HFFc6 (cell line): ENCODE results near the gene VSIG10. TPM values are rescaled to one million over a fixed set of nuclear protein-coding genes. Genes with fewer than 3 reads are reported as not detected.

Source experiments
- DNase-seq: peaks from one replicate; pipeline ENCODE4 v3.0.0-alpha.2; 2018
- H3K27ac Mint-ChIP-seq: 2 replicates; pipeline ENCODE4 v1.8.0; 2020; ENCODE audit warnings: mild to moderate bottlenecking, mixed read lengths
- H3K27me3 Mint-ChIP-seq: 2 replicates; pipeline ENCODE4 v1.8.0; 2021; ENCODE audit warnings: mild to moderate bottlenecking, moderate library complexity, mixed read lengths; ENCODE audit not compliant: insufficient read depth
- H3K36me3 Mint-ChIP-seq: 2 replicates; pipeline ENCODE4 v1.8.0; 2021; ENCODE audit warnings: low read depth, mixed read lengths
- H3K4me1 Mint-ChIP-seq: 2 replicates; pipeline ENCODE4 v1.8.0; 2020; ENCODE audit warnings: low read depth, mixed read lengths
- H3K4me3 Mint-ChIP-seq: 2 replicates; pipeline ENCODE4 v1.8.0; 2020; ENCODE audit warnings: mild to moderate bottlenecking, moderate library complexity, mixed read lengths
- H3K9me3 Mint-ChIP-seq: 2 replicates; pipeline ENCODE4 v1.8.0; 2020; ENCODE audit warnings: mild to moderate bottlenecking, mixed read lengths
- CTCF ChIP-seq: fragments of 200-600 bp; sonication (generic); IDR thresholded peaks from 2 replicates; pipeline ENCODE4 v1.5.0; 2021; ENCODE audit warnings: antibody characterized with exemption, mild to moderate bottlenecking
- total RNA-seq, 6 experiments: library from RNA; stranded (reverse); fragmentation: NEBNext Ultra II Directional; extraction: Animal tissue kit (Norgen Biotek cat#: 25700); gene quantifications; 2 replicates in 1 of 6; 3 replicates in 5 of 6; pipeline ENCODE4 v1.2.3, GENCODE V29; 2021

Gene VSIG10
- total RNA-seq, 6 experiments from 2014 or later = 17.6 to 22.0 (median 21.1) TPM

- peak within 1 kb of the TSS; percentile 76 for H3K27ac Mint-ChIP-seq
- H3K4me3 Mint-ChIP-seq = peak within 1 kb of the TSS; percentile 90
- peaks cover 17% of the 10 kb centered on the region; the same call in 1 of the 2 replicates for H3K36me3 Mint-ChIP-seq
- no peaks in the 10 kb centered on the region for H3K27me3 Mint-ChIP-seq
- H3K9me3 Mint-ChIP-seq = no peaks in the 10 kb centered on the region
- TF ChIP-seq CTCF = no peak
- peak; percentile 93 for DNase-seq
- peaks cover 29% of the 10 kb centered on the region for H3K4me1 Mint-ChIP-seq
Measured at GRCh38 chr12:118016424-118017264, 87.2 kb downstream of the VSIG10 start, which contains the start of gene RFC5. Gene RFC5, plus strand, starts transcription at chr12:118016703. Its CDS starts 125 bp downstream, at chr12:118016828.

GRCh38 chr12:118015944-118016343 lies 87.9 kb downstream of the VSIG10 start:
- Mint-ChIP-seq H3K4me1 (peaks cover 29% of the 10 kb centered on the region), H3K4me3 (peak overlapping the region; percentile 90), H3K36me3 (peaks cover 12% of the 10 kb centered on the region; the same call in 1 of the 2 replicates), H3K27me3 (no peaks in the 10 kb centered on the region), H3K27ac (peak overlapping the region; percentile 76), H3K9me3 (no peaks in the 10 kb centered on the region)
- DNase-seq = no peak
- no peak for TF ChIP-seq CTCF

- Mint-ChIP-seq H3K9me3 (no peaks in the 10 kb centered on the region), H3K27ac (no peak overlapping the region), H3K4me1 (peaks cover 29% of the 10 kb centered on the region), H3K36me3 (peaks cover 6% of the 10 kb centered on the region; the same call in 1 of the 2 replicates), H3K27me3 (no peaks in the 10 kb centered on the region), H3K4me3 (peak overlapping the region; percentile 90; the same call in 1 of the 2 replicates)
- no peak for DNase-seq
- no peak for TF ChIP-seq CTCF
Measured at GRCh38 chr12:118015306-118015705, 88.5 kb downstream of the VSIG10 start.

Other genes with a start within 250 kb of the VSIG10 start
- under 1 TPM in 4 of 6 experiments, not detected in 2; 0.09 to 0.22 (median 0.12) TPM for gene KSR2, start 135.0 kb downstream of the VSIG10 start, total RNA-seq
- gene RFC5, start 87.3 kb downstream of the VSIG10 start, total RNA-seq = 10 to 100 TPM in 5 of 6 experiments, 1 to 10 TPM in 1; 9.3 to 19.6 (median 16.6) TPM
- 100 to 1,000 TPM; 140 to 168 (median 149) TPM for gene WSB2, start 42.8 kb downstream of the VSIG10 start, total RNA-seq
- 100 to 1,000 TPM; 178 to 263 (median 196) TPM for gene PEBP1, start 32.1 kb upstream of the VSIG10 start, total RNA-seq